ENCODE measurements around the gene GALNT1.

GALNT1 gene

DNA sequence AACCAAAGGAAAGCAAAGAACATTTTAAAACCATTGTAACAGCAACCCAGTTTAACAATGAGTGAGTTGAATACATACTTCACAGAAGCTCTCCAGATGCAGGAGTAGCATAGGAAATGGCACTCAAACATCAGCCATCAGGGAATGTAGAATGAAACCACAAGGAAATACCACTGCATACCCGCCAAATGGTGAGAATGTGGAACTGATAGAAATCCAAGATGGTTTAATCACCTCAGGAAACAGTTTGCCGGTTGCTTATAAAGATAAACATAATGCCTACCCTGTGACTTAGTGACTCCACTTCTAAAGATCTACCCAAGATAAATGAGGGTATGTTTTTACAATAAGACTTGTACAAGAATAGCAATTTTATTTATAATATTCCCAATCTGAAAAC, 132.0 kb downstream of the GALNT1 start:
- Histone ChIP-seq H3K9me3 (replicated peaks in 1 of 11) (peaks cover 8 to 47% (median 26%) of the 10 kb centered on the region in 11 experiments), H3K4me3 (no peak overlapping the region), H3K4me1 (peaks cover 0 to 26% (median 3%) of the 10 kb centered on the region in 10 experiments; a peak in 7 of 20 replicates), H3K4me2 (no peak overlapping the region), H3K27me3 (no peaks in the 10 kb centered on the region), H3K27ac (no peak overlapping the region), H3K9ac (no peak overlapping the region), H3K36me3 (peaks cover 33 to 69% (median 55%) of the 10 kb centered on the region in 11 experiments), H4K20me1 (no peaks in the 10 kb centered on the region)
- TF ChIP-seq Cebpa-rat (IDR thresholded peaks at IDR 0.05) = no peak

DNA sequence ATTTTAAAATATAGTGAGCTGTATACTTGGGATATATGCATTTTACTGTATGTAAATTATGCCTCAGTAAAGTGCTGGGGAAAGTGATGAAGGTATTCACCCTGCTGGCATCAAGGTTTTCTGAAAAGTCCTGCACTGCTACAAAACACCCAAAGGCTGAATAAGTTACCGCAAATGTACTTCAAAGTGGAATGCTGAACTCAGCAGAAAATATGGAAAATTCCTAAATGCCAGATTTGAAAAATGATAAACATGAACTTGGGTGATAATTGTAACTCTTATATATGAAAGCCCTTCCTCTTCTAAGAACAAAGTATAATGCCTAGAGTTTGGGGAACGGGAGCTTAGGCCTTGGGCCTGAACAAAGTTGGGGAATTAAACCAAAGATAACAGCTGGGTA, 133.0 kb downstream of the GALNT1 start:
- Histone ChIP-seq H3K27ac (no peak overlapping the region), H4K20me1 (no peaks in the 10 kb centered on the region), H3K4me2 (no peak overlapping the region), H3K36me3 (peaks cover 32 to 59% (median 46%) of the 10 kb centered on the region in 11 experiments), H3K9ac (no peak overlapping the region), H3K9me3 (replicated peaks in 1 of 11) (peaks cover 17 to 57% (median 36%) of the 10 kb centered on the region in 11 experiments), H3K27me3 (no peaks in the 10 kb centered on the region), H3K4me3 (no peak overlapping the region), H3K4me1 (peaks cover 0 to 16% (median 3%) of the 10 kb centered on the region in 10 experiments; a peak in 7 of 20 replicates)
- TF ChIP-seq Cebpa-rat (IDR thresholded peaks at IDR 0.05) = no peak

DNA sequence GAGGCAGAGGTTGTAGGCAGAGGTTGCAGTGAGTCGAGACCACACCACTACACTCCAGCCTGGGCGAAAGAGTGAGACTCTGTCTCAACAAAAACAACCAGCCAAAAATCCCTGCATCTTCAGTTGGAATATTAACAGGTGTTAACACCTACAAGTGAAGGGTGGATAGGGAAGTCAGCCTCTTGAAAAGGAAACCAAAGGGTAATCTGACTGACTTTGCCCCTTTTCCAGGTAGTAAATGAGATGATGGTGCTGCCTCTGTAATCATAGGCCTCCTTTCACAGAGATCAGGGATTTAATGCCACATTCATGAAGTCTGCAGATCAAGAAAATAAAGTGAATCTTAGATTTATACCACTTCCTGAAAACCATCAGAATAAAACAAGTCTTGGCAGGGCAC, 133.6 kb downstream of the GALNT1 start:
- Histone ChIP-seq H3K4me3 (no peak overlapping the region), H3K4me1 (peaks cover 0 to 16% (median 3%) of the 10 kb centered on the region in 10 experiments; a peak in 7 of 20 replicates), H3K9ac (no peak overlapping the region), H3K9me3 (replicated peaks in 1 of 11) (peaks cover 17 to 59% (median 39%) of the 10 kb centered on the region in 11 experiments), H3K36me3 (peaks cover 26 to 53% (median 40%) of the 10 kb centered on the region in 11 experiments; a peak in 21 of 22 replicates), H3K4me2 (no peak overlapping the region), H3K27ac (no peak overlapping the region), H4K20me1 (no peaks in the 10 kb centered on the region), H3K27me3 (no peaks in the 10 kb centered on the region)
- no peak for TF ChIP-seq Cebpa-rat (IDR thresholded peaks at IDR 0.05)

DNA sequence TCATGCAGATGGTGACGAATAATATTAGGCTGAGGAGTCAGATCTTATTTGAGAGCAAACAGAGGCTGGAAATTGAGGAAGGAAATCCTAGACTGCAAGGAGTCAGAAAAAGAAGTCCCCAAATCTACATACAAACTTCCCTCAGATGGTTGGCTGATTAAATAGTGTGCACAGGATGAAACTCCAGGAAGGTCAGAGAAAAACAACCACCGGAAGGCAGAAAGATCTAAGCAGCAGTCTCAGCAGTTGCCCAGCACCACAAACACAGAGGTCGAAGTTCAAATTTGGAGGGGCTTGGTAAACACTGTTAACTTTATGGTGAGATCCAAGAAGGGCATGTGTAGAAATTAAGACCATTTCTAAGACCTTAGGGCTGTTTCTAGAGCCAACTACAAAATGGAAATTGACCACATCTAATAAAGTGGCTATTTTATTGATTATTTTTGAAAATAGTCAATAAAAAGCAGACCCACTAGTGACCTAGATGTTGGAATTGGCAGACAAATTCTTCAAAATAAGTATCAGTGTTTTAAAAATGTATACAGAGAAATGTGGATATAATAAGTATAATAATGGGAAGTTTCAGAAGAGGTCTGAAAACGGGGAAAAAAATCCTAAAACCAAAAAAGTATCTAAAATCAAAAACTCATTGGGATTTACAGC, 134.8 kb downstream of the GALNT1 start:
- Histone ChIP-seq H4K20me1 (no peaks in the 10 kb centered on the region), H3K4me2 (peak overlapping the region in 2 of 11 experiments; percentile 10 to 29; a peak in 1 of 22 replicates), H3K4me3 (no peak overlapping the region), H3K36me3 (peaks cover 16 to 41% (median 29%) of the 10 kb centered on the region in 11 experiments; a peak in 20 of 22 replicates), H3K9me3 (replicated peaks in 1 of 11) (peaks cover 17 to 59% (median 43%) of the 10 kb centered on the region in 11 experiments), H3K4me1 (peaks cover 0 to 16% (median 3%) of the 10 kb centered on the region in 10 experiments; a peak in 7 of 20 replicates), H3K27ac (no peak overlapping the region), H3K9ac (no peak overlapping the region), H3K27me3 (no peaks in the 10 kb centered on the region)
- TF ChIP-seq Cebpa-rat (IDR thresholded peaks at IDR 0.05) = no peak

DNA sequence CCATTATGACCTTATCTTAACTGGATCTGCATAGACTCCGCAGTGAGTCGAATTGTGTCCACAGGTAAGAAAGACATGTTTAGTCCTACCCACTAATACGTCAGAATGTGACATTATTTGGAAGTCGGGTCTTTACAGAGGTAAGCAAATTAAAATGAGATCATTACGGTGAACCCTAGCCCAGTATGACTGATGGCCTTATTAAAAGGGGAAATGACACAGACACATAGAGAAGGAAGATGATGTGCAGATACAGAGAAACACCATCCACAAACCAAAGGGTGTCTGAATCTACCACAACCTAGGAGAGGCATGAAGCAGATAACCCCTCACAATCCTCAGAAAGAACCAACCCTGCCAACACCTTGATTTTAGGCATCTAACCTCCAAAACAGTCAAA, 135.6 kb downstream of the GALNT1 start:
- Histone ChIP-seq H3K27me3 (no peaks in the 10 kb centered on the region), H3K27ac (no peak overlapping the region), H4K20me1 (no peaks in the 10 kb centered on the region), H3K9me3 (replicated peaks in 1 of 11) (peaks cover 21 to 63% (median 45%) of the 10 kb centered on the region in 11 experiments), H3K36me3 (peaks cover 7 to 33% (median 20%) of the 10 kb centered on the region in 11 experiments; a peak in 19 of 22 replicates), H3K4me3 (no peak overlapping the region), H3K4me1 (peaks cover 0 to 16% (median 3%) of the 10 kb centered on the region in 10 experiments; a peak in 7 of 20 replicates), H3K9ac (no peak overlapping the region), H3K4me2 (no peak overlapping the region)
- no peak for TF ChIP-seq Cebpa-rat (IDR thresholded peaks at IDR 0.05)

DNA sequence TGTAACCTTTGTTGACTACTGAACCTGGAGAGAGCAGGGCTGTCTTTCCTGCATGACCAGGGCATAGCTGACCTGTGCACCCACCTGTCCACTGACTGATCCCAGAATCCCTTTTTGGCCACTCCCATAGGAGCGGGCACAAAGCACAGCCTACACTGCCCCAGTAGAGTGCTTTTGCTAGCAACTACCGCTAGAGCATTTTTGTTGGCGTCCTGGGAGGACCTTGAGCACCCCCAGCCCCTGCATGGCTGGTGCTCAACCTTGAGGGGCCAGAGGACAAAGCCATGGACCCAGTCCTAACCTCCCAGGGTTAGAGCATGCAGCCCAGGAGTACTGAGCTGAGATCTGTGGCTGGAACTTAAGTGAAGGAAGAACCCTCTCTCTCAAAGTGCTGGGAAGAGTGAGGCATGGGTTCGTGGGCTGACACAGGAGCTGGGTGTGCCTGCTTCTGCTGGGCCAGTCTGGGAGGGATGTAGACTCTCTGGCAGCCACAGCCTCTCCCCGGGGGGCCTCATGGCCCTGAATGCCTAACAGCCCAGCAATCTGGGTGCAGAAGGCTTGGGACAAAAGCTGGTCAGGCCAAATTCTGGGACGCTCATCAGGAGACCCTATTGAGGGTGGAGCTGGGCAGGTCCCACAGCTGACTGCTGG, 140.0 kb downstream of the GALNT1 start:
- no peak overlapping the region for H3K9ac ChIP-seq
- H3K9me3 ChIP-seq (replicated peaks in 1 of 11) = peaks cover 24 to 48% (median 38%) of the 10 kb centered on the region in 11 experiments
- H3K36me3 ChIP-seq = peaks cover 0 to 6% (median 0%) of the 10 kb centered on the region in 11 experiments; a peak in 2 of 22 replicates
- no peak overlapping the region for H3K4me3 ChIP-seq
- no peaks in the 10 kb centered on the region for H3K4me1 ChIP-seq
- TF ChIP-seq Cebpa-rat (IDR thresholded peaks at IDR 0.05) = no peak
- H4K20me1 ChIP-seq = no peaks in the 10 kb centered on the region
- H3K4me2 ChIP-seq = no peak overlapping the region
- H3K27me3 ChIP-seq = no peaks in the 10 kb centered on the region
- no peak overlapping the region for H3K27ac ChIP-seq

DNA sequence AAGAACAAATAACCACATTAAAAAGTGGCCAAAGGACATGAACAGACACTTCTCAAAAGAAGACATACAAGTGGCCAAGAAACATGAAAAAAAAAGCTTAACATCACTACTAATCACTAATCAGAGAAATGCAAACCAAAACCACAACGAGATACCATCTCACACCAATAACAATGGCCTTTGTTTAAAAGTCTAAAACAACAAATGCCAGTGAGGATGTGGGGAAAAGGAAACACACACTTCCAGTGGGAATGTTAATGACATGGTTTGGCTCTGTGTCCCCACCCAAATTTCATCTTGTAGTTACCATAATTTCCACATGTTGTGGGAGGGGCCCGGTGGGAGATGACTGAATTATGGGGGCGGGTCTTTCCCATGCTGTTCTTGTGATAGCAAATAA, 147.1 kb downstream of the GALNT1 start:
- H3K9me3 ChIP-seq (replicated peaks in 1 of 11) = peaks cover 0 to 28% (median 19%) of the 10 kb centered on the region in 11 experiments; a peak in 18 of 22 replicates
- H3K27me3 ChIP-seq = no peaks in the 10 kb centered on the region
- no peak overlapping the region for H3K4me3 ChIP-seq
- no peaks in the 10 kb centered on the region for H4K20me1 ChIP-seq
- no peaks in the 10 kb centered on the region for H3K4me1 ChIP-seq
- H3K27ac ChIP-seq = no peak overlapping the region
- H3K4me2 ChIP-seq = no peak overlapping the region
- no peaks in the 10 kb centered on the region for H3K36me3 ChIP-seq
- H3K9ac ChIP-seq = no peak overlapping the region
- no peak for TF ChIP-seq Cebpa-rat (IDR thresholded peaks at IDR 0.05)

DNA sequence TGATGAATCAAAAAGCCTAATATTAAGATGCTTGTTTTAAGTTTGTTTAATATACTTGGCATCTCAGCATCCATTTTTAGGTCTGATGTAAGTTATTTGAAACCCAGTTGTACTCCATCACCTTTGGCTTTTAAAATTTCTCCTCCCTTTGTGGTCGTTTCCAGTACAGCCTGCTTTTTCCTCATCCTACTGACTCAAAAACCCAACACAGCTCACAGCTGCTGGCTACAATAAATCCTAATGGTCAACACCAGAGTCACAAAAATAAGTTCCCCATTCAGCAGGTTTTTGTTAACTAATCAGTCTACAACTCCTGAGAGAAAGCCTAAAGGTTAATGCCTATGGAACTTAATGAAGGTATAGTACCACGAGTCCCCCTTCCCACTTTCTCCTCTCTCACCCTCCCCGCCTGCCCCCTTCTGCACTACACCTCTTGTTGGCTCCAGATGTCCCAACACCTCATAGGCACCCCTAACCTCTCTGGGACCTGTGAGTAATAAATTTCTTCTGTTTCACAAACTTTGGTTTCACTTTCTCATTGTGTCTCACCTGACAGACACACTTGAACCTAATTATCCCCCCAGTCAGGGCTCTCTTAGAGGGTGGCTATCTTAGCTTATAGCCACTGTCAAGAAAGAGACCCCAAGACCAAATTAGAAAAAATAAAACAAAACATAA, 148.6 kb downstream of the GALNT1 start:
- Histone ChIP-seq H3K9me3 (replicated peaks in 1 of 11) (peaks cover 0 to 23% (median 15%) of the 10 kb centered on the region in 11 experiments; a peak in 16 of 22 replicates), H3K4me2 (no peak overlapping the region), H3K4me1 (no peaks in the 10 kb centered on the region), H3K9ac (no peak overlapping the region), H3K27ac (no peak overlapping the region), H3K27me3 (no peaks in the 10 kb centered on the region), H3K4me3 (no peak overlapping the region), H3K36me3 (no peaks in the 10 kb centered on the region), H4K20me1 (no peaks in the 10 kb centered on the region)
- TF ChIP-seq Cebpa-rat (IDR thresholded peaks at IDR 0.05) = no peak

All from BLaER1 treated with 17β-estradiol and CSF1 and Interleukin-3, amounts not matched to agents 10 nM and 100 nM (cell line).